Stomach (tissue), 4 donors: Measurements from ENCODE around the gene CA5A.

Experiments
- EP300 ChIP-seq: sonication (generic); formaldehyde crosslinking; IDR thresholded peaks from one replicate; pipeline ENCODE4 v1.6.1; 2017; ENCODE audit warnings: antibody characterized with exemption
- TF ChIP-seq, protein P1 (sequence below), 7 experiments: fragments of 450-650 bp in 4 of 7; fragments of 200-600 bp in 3 of 7; sonication (generic) in 3 of 7; IDR thresholded peaks; one replicate each; pipeline ENCODE4 v1.5.1; 2016 to 2019; ENCODE audit warnings: antibody characterized with exemption in 7 of 7, control low read depth in 2 of 7, mild to moderate bottlenecking in 1 of 7

DNA sequence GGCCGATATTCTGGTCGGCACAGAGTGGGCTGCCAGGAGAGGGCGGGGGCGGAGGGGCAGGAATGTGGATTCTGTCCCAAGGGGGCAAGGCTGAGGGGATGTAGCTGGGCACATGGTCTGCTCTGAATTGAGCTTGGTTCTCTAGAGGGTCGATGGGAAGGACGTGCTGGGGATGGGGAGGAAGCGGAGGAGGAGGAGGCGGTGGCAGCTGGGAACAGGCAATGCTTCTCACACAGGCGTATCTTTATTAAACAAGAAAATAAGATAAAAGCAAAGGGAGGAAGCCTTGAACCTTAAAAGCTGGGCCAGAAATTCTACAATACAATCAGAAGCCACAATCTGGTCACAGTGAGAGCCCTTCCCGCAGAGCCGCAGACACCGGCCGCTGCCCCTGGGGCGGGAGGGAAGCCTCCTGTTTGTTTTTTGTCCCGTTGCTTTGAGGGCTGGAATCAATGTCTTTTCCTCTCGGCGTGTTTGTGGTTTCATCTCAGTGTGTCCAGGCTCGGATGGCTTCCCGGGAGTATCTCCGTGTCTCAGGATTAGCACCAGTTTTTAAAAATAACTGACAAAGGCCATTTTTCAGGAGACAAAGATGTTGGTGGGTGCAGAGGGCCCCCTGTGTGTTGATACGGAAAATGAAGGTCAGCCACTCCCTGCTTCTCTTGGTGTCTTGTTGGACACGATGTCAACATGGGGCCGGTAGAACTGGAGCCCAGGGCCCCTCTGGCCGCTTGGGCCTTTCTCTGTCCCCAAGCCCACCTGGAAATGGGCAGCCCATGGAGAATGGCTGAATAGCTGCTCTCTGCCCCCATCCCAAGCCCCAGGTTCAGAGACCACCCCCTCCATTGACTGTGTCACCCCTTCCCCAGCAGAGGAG, 54.8 kb downstream of the CA5A start:
- TF ChIP-seq, protein P1, sequence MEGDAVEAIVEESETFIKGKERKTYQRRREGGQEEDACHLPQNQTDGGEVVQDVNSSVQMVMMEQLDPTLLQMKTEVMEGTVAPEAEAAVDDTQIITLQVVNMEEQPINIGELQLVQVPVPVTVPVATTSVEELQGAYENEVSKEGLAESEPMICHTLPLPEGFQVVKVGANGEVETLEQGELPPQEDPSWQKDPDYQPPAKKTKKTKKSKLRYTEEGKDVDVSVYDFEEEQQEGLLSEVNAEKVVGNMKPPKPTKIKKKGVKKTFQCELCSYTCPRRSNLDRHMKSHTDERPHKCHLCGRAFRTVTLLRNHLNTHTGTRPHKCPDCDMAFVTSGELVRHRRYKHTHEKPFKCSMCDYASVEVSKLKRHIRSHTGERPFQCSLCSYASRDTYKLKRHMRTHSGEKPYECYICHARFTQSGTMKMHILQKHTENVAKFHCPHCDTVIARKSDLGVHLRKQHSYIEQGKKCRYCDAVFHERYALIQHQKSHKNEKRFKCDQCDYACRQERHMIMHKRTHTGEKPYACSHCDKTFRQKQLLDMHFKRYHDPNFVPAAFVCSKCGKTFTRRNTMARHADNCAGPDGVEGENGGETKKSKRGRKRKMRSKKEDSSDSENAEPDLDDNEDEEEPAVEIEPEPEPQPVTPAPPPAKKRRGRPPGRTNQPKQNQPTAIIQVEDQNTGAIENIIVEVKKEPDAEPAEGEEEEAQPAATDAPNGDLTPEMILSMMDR (IDR thresholded peaks at IDR 0.05), result no peak
- TF ChIP-seq EP300, result no peak
